Right ventricle myocardium inferior (tissue), 1 donor: ENCODE data around the gene FGF18. TPM values are rescaled to one million over a fixed set of nuclear protein-coding genes. Genes with fewer than 3 reads are reported as not detected.
A peak's percentile ranks its signal among the peaks of the same experiment; 100 is the strongest.

Experiments used
- ATAC-seq: fragments of 200-7000 bp; cut with Tn5 transposase; one replicate; pipeline ENCODE4 v1.9.1; 2020; ENCODE audit warnings: mild to moderate bottlenecking, moderate library complexity
- DNase-seq: peaks from one replicate; pipeline ENCODE4 v3.0.0; 2021; ENCODE audit errors: missing footprints
- intact Hi-C: fragments of 100-400 bp; cut with DNase I; formaldehyde crosslinking; loops from one replicate; pipeline ENCODE4 v1.11.0; 2022
- total RNA-seq: library from RNA; stranded (reverse); fragmentation: NEBNext Ultra II Directional; extraction: Animal tissue kit (Norgen Biotek cat#: 25700); gene quantifications from one replicate; pipeline ENCODE4 v1.2.1, GENCODE V29; 2021
- donor health status: DM: no; HTN: yes; CAD: no; lungs with severe emphysema.

FGF18 gene
- total RNA-seq, 1 donor from 2014 or later: 10.1 TPM

DNA sequence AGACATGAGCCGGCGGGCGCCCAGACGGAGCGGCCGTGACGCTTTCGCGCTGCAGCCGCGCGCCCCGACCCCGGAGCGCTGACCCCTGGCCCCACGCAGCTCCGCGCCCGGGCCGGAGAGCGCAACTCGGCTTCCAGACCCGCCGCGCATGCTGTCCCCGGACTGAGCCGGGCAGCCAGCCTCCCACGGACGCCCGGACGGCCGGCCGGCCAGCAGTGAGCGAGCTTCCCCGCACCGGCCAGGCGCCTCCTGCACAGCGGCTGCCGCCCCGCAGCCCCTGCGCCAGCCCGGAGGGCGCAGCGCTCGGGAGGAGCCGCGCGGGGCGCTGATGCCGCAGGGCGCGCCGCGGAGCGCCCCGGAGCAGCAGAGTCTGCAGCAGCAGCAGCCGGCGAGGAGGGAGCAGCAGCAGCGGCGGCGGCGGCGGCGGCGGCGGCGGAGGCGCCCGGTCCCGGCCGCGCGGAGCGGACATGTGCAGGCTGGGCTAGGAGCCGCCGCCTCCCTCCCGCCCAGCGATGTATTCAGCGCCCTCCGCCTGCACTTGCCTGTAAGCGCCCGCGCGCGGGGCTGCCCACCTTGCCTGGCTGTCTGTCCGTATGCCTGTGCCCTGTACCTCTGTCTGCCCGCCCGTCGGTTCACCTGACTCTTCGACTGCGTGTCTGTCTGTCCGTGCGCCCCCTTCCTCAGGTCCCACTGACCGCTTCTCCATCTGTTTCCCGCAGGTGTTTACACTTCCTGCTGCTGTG, 412 bp downstream of the FGF18 start:
- ATAC-seq: peak; percentile 34
- peak; percentile 79 for DNase-seq
- intact Hi-C loops: loop anchor here (1.0 to 10.0 kb wide), 5 partner anchors 65 to 645 kb away; no protein-coding TSS in a partner anchor

DNA sequence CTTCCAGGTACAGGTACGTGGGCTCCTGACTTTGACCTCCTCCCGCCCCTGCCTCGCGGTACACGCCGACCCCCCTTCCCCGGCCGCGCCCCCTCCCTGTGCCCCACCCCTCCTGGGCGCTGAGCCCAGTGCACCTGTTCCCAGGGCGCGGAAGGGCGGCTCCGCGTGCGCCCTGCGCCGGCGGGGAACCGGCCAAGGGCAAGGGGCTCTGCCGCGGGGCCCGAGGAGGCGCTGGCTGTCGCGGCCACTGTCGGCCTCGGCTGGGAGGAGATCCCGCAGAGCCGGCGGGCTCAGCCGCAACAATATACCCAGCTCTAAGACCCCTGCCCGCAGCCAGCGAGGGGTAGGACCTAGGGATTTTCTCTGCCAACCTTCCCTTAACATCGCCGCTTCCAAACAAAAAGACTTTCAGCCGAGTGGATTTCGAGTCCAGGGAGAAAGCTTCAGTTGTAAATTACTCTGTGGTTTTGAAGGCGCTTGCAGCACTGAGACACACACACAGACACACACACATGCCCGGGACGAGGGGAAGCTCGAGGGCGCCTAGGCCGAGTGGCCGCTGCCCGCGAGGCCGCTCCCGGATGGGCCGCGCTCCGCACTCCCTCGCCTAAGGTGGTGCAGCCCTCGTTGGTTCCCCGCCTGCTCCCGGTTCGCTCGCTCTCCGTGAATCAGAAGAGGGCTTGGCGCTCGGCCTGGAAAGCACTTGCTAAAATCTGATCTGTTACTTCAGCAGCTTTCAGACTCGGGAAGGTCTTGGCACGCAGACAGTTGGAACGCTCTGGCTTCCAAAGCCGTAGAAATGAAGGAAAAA, 1.2 kb downstream of the FGF18 start:
- intact Hi-C loops: loop anchor here (5.0 kb wide), 2 partner anchors 317 to 472 kb away; no protein-coding TSS in a partner anchor
- DNase-seq (peak; percentile 92), ATAC-seq (peak; percentile 61)

DNA sequence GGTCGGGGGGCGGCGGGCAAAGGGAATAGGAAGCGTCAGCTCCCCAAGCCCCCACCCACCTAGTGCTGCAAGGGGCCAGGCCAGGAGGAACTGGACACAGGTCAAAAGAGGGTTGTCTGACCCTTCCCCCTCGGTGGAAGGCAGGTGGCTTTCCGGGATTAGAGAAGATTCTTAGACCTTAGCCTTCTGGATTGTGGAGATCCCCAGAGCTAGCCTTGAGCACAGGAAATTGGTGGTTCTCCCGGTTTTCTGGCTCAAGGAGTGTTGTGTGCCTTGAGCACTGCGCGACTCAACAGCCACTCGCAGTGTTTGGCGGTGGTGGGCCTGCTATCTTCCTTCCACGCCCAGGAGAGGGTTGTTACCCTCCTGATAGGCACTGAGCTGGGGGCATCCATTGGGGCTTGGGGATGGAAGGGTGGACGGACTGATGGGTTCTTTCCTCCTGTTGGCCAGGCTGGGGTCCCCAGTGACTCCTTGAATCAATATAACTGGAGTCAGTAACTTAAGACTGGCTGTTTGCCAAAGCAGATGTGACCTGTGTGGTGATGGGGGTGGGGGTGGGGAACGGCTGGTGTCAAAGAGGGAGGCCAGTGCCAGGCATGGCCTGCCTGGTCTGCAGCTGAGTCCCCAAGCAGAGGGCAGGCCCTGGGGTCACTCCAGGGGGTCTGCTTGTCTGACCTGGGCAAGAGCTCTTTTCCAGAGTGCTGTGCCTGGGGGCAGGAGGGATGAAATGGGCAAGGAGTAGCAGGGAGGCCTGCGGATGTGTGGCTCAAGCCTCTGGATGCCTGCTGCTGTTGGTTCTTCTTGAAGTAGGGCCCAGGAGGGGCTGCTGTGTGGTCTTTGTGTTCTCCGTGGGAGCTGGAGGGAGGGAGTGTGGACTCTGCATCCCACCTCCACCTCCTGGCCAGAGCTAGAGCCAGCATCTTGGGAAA, 2.1 kb downstream of the FGF18 start:
- DNase-seq (no peak), ATAC-seq (no peak)
- intact Hi-C loops: loop anchor here (2.0 to 5.0 kb wide), 3 partner anchors 157 to 471 kb away; no protein-coding TSS in a partner anchor

DNA sequence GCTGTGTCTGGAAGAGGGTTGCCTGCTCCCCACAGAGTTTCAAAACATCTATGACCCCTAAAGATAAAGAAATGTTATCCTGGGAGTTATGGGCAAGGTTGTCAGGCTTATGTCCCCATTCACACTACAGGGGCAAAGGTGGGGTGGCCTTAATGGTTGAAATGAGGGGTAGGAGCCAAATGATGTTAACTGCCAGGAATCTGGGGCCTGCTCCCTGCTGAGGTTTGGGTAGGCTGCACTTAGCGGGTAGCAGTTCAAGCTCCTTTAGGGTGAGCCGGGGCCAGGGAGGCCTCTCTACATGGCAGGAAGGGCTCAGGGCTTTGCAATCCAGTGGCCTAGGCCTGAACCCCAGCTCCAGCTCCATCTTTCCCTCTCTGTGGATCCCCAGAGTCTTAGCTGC, 3.0 kb downstream of the FGF18 start:
- DNase-seq: no peak
- intact Hi-C loops: loop anchor here (2.0 to 5.0 kb wide), 3 partner anchors 156 to 470 kb away; no protein-coding TSS in a partner anchor
- ATAC-seq: no peak

DNA sequence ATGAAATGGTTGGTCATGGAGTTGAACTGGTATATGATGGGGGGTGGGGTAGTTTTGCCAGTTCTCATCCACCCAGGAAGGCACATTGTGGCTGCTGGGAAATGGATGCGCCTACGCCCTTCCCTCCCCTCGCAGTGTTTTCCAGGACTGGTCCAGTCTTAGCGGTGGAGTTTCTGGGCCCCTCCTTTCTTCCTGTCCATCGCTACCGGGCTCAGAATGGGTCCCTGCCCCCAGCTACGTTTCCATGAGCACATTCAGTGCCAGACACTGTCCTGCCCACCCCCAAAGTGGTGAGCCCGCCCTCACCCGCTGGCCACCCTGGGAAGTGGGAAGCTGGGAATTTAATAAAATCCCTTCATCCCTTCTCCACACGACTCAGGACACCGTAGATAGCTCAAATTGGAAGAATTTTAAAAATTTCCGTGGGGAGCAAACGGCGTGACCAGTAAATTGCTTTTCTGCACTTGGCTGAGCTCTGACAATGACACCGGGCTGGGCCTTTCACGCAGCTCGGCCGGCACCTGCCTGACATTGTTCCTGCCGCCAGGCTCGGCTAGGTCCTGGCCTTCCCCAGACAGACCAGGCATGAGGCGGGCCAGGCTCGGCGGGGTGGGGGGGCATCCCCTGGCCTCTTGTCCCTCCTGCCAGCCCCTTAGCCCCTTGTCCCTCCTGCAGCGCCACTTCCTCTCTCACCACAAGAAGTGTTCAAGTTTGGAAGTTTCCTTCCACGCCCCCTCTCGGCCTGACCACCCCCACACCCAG, 3.6 kb downstream of the FGF18 start:
- DNase-seq (peak; percentile 66), ATAC-seq (no peak)
- intact Hi-C loops: loop anchor here (2.0 to 5.0 kb wide), 3 partner anchors 156 to 469 kb away; no protein-coding TSS in a partner anchor

DNA sequence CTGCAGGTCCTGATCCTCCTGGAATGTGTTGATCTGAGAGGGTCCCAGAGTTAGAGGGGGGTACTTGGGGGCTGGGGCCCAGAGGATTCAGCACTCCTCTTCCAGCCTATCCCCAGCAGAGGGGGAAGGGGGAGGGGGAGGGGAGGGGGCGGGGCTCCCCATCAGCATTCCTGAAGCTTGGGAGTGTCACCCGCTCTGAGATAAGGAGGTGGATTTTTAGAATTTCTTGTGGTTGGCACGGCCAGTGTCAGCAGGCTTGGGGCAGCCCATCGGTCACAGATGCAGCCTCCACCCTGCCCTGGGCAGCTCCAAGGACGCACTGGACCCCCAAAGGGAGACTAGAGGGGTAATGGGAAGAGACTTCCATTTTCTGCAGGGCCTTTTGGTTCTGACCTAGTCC, 5.3 kb downstream of the FGF18 start:
- no peak for ATAC-seq
- DNase-seq: no peak

DNA sequence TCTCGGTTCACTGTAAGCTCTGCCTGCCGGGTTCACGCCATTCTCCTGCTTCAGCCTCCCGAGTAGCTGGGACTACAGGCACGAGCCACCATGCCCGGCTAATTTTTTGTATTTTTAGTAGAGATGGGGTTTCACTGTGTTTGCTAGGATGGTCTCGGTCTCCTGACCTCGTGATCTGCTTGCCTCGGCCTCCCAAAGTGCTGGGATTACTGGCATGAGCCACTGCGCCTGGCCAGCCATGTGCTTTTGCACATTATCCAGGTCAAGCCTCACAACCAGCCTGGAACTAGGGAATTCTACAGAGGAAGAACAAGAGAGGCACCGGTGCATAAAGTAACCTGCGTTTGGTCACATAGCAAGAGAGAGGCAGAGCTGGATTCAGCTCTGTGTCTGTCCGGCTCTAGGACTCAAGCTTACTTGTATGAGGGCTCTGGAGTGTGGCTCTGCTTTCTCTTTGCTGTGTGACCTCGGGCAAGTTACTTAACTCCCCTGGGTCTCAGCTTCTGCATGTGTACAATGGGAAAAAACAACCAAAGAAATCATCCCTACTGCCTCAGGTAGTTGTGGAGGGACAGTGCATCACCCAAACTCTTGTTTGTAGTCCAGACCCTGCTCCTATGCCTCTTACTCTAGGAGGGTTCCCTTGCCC, 6.3 kb downstream of the FGF18 start:
- no peak for ATAC-seq
- intact Hi-C loops: loop anchor here (5.0 kb wide), 1 partner anchor 197 kb away; no protein-coding TSS in a partner anchor
- no peak for DNase-seq

More for the DNA sequence above, 5.3 kb downstream of the FGF18 start:
- intact Hi-C loops: loop anchor here (5.0 kb wide), 3 partner anchors 198 to 468 kb away; no protein-coding TSS in a partner anchor

DNA sequence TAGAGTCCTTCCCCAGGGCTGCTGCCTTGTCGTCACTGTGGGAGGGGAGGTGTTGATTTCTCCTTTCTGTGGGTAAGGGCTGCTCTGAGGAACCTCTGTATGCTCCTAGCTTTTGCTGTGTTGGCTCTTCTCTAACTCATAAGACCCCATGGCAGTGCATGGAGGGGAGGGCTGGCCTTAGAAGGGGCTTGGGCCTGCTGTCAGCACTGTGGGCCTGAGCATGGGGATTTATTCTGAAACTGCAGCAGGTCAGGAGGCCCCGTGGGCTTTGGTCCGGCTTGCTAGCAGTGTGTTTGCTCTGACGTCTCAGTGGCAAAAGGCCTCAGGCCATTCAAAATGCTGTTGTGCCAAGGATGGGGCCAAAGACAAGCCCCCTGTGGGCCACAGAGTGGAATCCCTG, 6.8 kb downstream of the FGF18 start:
- intact Hi-C loops: loop anchor here (5.0 kb wide), 1 partner anchor 196 kb away; no protein-coding TSS in a partner anchor
- ATAC-seq (no peak), DNase-seq (no peak)

DNA sequence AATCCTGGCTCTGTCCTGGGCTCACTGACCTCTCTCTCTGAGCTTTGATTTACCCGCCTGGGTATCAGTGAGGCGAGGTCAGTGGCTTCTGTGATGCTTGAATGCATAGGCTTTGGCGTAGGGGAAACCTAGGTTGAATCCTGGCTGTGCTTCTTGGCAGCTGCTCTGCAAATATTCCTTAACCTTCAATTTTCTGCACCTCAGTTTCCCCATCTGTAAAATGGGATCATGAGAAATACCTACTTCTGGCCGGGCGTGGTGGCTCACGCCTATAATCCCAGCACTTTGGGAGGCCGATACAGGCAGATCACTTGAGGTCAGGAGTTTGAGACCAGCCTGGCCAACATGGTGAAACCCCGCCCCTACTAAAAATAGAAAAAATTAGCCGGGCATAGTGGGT, 7.2 kb downstream of the FGF18 start:
- DNase-seq: no peak
- no peak for ATAC-seq
- intact Hi-C loops: loop anchor here (5.0 kb wide), 1 partner anchor 196 kb away; no protein-coding TSS in a partner anchor

DNA sequence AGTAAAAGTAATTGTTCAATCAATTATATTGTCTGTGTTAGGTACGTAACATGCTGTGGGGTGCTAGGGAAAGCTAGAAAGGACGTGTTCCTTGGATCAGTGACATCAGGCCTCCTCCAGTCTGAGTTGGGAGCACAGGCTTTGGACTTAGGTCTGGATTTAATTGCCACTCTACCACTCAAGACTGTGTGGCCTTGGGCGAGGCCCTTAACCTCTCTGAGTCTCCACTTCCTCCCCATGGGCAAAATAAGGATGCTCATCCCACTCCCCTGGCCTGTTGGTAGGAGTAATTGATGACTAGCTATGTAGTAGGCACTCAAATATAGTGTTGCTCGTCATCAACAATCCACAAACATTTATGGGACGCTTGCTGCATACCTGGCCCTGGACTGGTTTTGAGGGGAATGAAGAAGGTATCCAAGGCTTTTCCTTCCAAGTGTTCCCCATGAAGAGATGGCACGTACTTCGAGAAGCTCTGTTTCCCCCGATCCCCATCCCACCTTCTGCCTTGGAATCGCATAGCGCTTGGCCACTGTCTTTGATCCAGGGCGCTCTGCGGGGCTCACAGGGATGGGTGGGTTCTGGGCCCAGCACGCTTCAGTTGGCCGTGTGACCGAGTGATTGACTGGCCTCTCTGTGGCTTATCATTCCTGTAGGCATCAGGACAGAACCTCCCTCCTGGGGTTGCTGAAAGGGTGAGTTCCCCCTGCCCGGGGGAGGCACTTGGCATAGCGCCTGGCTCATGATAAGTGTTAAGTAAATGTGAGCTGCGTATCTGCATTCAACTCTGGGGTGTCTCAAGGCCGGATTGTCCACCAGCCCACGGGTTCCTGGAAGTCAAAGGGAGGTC, 8.1 kb downstream of the FGF18 start:
- DNase-seq: peak; percentile 77
- intact Hi-C loops: loop anchor here (5.0 kb wide), 1 partner anchor 195 kb away; no protein-coding TSS in a partner anchor
- peak; percentile 63 for ATAC-seq

DNA sequence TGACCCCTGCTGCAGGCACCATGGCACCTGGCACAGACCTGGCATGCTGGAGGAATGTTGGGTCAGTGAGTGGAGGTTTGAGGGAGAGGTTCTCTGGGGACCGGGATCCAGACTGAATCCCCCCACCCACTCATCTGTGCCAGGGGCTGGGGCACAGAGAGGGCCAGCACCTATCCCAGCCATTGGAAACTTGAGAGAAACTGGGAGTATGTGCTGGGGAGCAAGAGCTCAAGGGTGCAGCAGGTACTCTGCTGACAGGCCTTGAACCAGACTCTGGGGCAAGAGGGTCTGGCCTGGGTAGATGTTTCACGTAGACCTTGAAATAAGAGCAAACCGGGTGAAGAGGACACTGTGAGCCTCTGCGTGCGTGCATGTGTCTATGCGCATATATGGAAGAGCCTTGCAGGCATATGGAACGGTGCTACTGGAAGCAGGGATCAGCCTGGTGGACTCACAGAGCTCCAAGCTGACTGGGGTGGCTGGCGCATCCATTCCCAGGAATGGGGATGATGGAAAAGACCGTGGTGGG, 8.8 kb downstream of the FGF18 start:
- intact Hi-C loops: loop anchor here (5.0 kb wide), 1 partner anchor 194 kb away; no protein-coding TSS in a partner anchor
- DNase-seq (no peak), ATAC-seq (no peak)

DNA sequence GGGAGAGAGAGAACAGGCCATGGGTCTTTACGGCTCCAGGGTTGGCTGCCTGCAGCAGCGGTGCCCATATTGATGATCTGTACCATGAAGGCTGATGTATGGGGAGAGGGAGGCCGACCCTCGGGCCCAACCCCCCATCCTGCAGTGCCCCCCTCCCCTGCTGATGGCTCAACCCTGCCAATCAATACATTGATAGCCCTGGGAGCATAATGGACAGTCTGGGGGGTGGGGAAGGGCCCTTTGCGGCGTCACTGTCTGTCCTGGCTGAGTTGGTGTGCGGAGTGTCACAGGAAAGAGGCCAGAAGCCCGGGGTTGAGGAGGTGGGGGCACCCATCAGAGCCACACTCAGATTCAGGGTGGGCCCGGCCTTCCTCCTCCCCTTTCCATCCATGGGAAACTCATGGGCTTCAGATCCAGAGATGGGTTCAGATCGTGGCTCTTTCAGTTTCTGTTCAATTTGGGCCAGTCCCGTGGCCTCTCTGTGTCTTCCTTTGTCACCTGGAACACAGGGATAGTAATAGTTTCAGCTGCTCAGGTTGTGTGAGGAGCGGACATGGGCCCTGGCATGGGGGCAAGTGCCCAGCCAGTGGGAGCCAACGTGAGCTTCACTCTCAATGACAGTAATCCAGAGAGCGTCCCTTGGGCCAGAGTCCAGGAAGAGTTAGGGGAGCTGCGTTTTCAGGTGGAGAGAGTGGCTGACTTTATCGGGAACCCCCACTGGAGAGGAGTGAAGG, 9.5 kb downstream of the FGF18 start:
- DNase-seq (no peak), ATAC-seq (no peak)
- intact Hi-C loops: loop anchor here (5.0 kb wide), 1 partner anchor 193 kb away; no protein-coding TSS in a partner anchor

DNA sequence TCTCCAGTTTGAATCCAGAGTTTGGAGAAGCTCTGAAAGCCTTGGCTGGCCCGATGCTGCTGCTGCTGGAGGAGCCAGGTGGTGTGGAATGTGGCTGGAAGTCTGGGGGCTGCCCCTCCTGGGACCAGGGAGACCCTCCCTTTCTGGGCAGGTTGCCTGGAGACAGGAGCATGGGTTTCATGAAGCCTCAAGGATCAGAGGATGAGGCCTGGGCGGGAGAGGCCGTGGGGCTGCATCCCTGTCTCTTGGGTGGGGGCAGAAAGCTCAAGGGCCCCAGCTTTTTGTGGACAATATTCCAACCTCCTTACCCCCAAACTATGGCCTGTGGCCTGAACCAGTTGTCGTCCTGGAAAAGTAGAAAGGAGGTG, 10.1 kb downstream of the FGF18 start:
- ATAC-seq: no peak

DNA sequence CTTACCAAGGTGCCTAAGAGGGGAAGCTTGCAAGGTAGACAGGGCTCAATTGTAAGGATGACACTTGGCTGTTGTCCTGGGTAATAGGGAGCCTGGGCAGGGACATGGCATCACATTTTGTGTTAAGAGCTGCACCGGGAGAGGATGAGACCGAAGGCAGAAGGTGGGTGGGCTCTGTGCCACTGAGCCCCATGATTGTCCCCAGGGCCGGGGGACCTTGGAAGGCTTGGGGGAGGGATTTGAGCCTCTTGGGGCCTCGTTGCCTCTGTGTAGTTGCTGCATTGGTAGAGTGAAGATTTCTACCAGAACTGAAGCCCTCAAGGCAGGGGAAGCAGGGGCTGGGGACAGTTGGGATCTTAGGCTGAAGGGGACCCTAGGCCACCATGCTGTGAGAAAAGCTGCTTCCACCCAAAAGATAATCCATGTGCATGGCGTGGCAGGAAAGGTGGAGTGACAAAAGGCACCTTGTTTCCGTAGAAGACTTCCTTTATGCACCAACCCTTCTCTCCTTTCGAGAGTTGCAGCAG, 11.9 kb downstream of the FGF18 start:
- intact Hi-C loops: no loop called here
- ATAC-seq (no peak), DNase-seq (no peak)

More for the DNA sequence above, 10.1 kb downstream of the FGF18 start:
- intact Hi-C loops: loop anchor here (5.0 kb wide), 1 partner anchor 193 kb away; no protein-coding TSS in a partner anchor
- DNase-seq: no peak

DNA sequence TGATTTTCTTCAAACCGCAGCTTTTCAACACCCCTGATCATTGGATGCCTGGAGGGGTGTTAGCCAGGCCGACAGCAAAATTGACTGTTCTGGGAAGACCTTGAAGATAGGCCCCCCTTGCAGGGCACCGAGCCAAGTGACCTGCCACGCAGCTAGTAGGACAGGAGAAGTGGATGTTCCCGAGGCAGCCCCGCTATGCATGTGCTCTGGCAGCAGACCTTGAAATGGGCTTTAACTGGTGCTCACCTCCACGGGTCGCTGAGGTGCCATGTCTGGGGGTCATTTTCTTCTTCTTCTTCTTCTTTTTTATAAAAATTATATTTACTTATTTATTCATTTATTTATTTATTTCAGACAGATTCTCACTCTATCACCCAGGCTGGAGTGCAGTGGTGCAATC, 12.6 kb downstream of the FGF18 start:
- intact Hi-C loops: no loop called here
- DNase-seq (no peak), ATAC-seq (no peak)
